ENCODE data around the gene KIF4A. TPM values are rescaled to one million over a fixed set of nuclear protein-coding genes. Genes with fewer than 3 reads are reported as not detected.

KIF4A gene
- total RNA-seq, 2 donors from 2014 or later, result not detected

- TF ChIP-seq POLR2A (IDR thresholded peaks at IDR 0.05) (no peak), CTCF (IDR thresholded peaks at IDR 0.05) (no peak)
- intact Hi-C loops (cut with DNase I), result no loop called here
- no peak overlapping the region for H3K27ac ChIP-seq
- H3K4me3 ChIP-seq, result no peak overlapping the region
- no peak for ATAC-seq
- H3K27me3 ChIP-seq, result no peaks in the 10 kb centered on the region
- no peaks in the 10 kb centered on the region for H3K9me3 ChIP-seq
- no peaks in the 10 kb centered on the region for H3K36me3 ChIP-seq (replicated peaks in 1 of 2; ENCODE audit: insufficient read depth in 1 of 2, low read depth in 2 of 2)
- 80 to 100% methylated on average over 2 of the region's 2 CpGs for WGBS, 2 donors
- no peak for DNase-seq
- no peaks in the 10 kb centered on the region for H3K4me1 ChIP-seq
Observed at GRCh38 chrX:70410921-70411320, 121.0 kb downstream of the KIF4A start.

GRCh38 chrX:70411475-70411874 lies 121.6 kb downstream of the KIF4A start:
- WGBS, 2 donors, result 100% methylated on average over 1 to 3 of the region's 3 CpGs

GRCh38 chrX:70421618-70422017 lies 131.7 kb downstream of the KIF4A start:
- TF ChIP-seq POLR2A (IDR thresholded peaks at IDR 0.05) (no peak), CTCF (IDR thresholded peaks at IDR 0.05) (no peak)

More at GRCh38 chrX:70411475-70411874, 121.6 kb downstream of the KIF4A start:
- Histone ChIP-seq H3K36me3 (replicated peaks in 1 of 2; ENCODE audit: insufficient read depth in 1 of 2, low read depth in 2 of 2) (no peaks in the 10 kb centered on the region), H3K4me3 (no peak overlapping the region), H3K9me3 (no peaks in the 10 kb centered on the region), H3K27me3 (no peaks in the 10 kb centered on the region), H3K4me1 (no peaks in the 10 kb centered on the region), H3K27ac (no peak overlapping the region)
- DNase-seq (no peak), ATAC-seq (no peak)
- TF ChIP-seq CTCF (IDR thresholded peaks at IDR 0.05) (no peak), POLR2A (IDR thresholded peaks at IDR 0.05) (no peak)
- intact Hi-C loops (cut with DNase I), result no loop called here

GRCh38 chrX:70422851-70423341 lies 133.0 kb downstream of the KIF4A start, which contains the start of gene GDPD2:
TSS of gene GDPD2 (plus strand) at chrX:70423314. CDS start at chrX:70424985, 1,671 bp downstream.
- no peak within 1 kb of the TSS for H3K4me3 ChIP-seq
- H3K27ac ChIP-seq, result no peak within 1 kb of the TSS
- WGBS, 2 donors, result 11 to 58% methylated on average over 4 to 7 of the region's 11 CpGs
- H3K9me3 ChIP-seq, result no peaks in the 10 kb centered on the region
- H3K36me3 ChIP-seq (replicated peaks in 1 of 2; ENCODE audit: insufficient read depth in 1 of 2, low read depth in 2 of 2), result no peaks in the 10 kb centered on the region
- TF ChIP-seq POLR2A (IDR thresholded peaks at IDR 0.05) (no peak), CTCF (IDR thresholded peaks at IDR 0.05) (peak in 5 of 7 experiments; percentile 10 to 61 (median 45))
- peak; percentile 83 for ATAC-seq
- intact Hi-C loops (cut with DNase I), result loop anchor here (10.0 kb wide), 1 partner anchor 242 kb away; no protein-coding TSS in a partner anchor
- peak; percentile 32 to 62 (median 54) for DNase-seq
- H3K27me3 ChIP-seq, result no peaks in the 10 kb centered on the region
- no peaks in the 10 kb centered on the region for H3K4me1 ChIP-seq

More at GRCh38 chrX:70421618-70422017, 131.7 kb downstream of the KIF4A start:
- no peaks in the 10 kb centered on the region for H3K4me1 ChIP-seq
- H3K27me3 ChIP-seq, result no peaks in the 10 kb centered on the region
- H3K36me3 ChIP-seq (replicated peaks in 1 of 2; ENCODE audit: insufficient read depth in 1 of 2, low read depth in 2 of 2), result no peaks in the 10 kb centered on the region
- no peak for DNase-seq
- ATAC-seq, result no peak
- H3K27ac ChIP-seq, result no peak overlapping the region
- H3K4me3 ChIP-seq, result no peak overlapping the region
- intact Hi-C loops (cut with DNase I), result loop anchor here (10.0 kb wide), 1 partner anchor 243 kb away; no protein-coding TSS in a partner anchor
- 31% methylated on average over 2 of the region's 2 CpGs; no CpG with 5 or more reads in 1 of the 2 donors for WGBS, 2 donors
- no peaks in the 10 kb centered on the region for H3K9me3 ChIP-seq
